IPS DF 6.9 (cell line): ENCODE measurements around the gene MAST4.
A peak's percentile ranks its signal among the peaks of the same experiment; 100 is the strongest.

Experiments used
- DNase-seq: peaks from one replicate; pipeline ENCODE4 v3.0.0-alpha.2; 2013; ENCODE audit warnings: low read depth, low spot score
- H3K27ac ChIP-seq: one replicate; pipeline ENCODE4 v1.5.1; 2013; ENCODE audit warnings: low read length, control low read depth
- H3K27me3 ChIP-seq: 2 replicates; pipeline ENCODE4 v1.6.1; 2013; ENCODE audit warnings: mild to moderate bottlenecking, low read length; ENCODE audit not compliant: control insufficient read depth, insufficient read depth
- H3K36me3 ChIP-seq: 2 replicates; pipeline ENCODE4 v1.6.1; 2013; ENCODE audit warnings: low read length; ENCODE audit not compliant: control insufficient read depth, insufficient read depth
- H3K4me1 ChIP-seq: 2 replicates; pipeline ENCODE4 v1.6.1; 2013; ENCODE audit warnings: low read length; ENCODE audit not compliant: control insufficient read depth, insufficient read depth
- H3K4me3 ChIP-seq: 2 replicates; pipeline ENCODE4 v1.5.1; 2013; ENCODE audit warnings: mild to moderate bottlenecking, low read length
- H3K9me3 ChIP-seq: 2 replicates; pipeline ENCODE4 v1.6.1; 2013; ENCODE audit warnings: low read length, inconsistent platforms; ENCODE audit not compliant: control insufficient read depth, insufficient read depth
- WGBS: extraction: QIAGEN DNeasy Blood & Tissue Kit; methylation state at CpG from one replicate; pipeline ENCODE4 v1.1.7; 2013; ENCODE audit warnings: mixed read lengths, missing lambda C conversion rate; ENCODE audit not compliant: insufficient read length, insufficient coverage; 5-methylcytosine and 5-hydroxymethylcytosine counted together

Gene MAST4

DNA sequence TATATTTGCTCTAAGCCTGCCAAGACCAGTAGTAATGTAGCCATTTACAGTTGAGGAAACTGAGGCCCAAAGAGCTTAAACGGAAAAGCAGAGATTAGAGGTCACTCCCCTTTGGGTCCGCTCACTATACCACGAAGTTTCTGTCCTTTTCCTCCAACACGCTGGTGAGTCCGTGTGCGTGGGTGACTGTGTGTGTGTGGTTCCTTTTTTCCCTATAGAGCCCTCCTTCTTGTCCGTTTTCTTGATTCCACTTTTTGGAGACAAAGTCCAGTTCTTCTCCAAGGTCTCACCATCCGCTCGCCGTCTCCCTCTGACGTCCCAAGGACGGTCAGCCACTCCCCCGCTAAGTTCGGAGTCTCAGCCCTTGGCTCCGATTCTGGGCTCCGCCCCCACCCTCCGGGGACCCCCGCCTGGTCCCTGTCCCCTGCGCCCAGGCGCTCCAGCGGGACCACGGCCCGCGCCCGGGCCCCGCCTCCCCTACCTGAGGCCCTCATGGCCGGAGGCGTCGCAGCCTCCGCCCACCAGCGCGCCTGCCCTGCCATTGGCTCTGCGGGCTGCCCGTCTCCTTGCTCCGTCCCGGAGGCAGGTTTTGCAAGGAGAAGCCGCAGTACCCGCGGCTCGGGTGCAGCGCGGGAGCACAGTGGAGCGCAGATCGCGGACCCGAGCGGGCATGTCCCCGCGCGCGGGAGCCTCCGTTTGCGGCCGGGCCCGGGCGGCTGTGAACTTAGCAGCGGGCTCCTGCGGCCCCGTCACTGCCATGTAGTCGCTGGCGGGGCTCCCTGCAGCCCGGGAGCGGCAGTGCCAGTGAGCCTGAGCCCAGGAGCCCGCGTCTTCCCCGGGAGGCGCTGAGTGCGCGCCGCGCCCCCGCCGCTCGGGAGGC is at the start of gene MAST4:
Gene MAST4 (plus strand): TSS at position 638 of the 880 bp plus-strand sequence. CDS start 263 bp downstream, outside the sequence.
- DNase-seq: peak; percentile 88

DNA sequence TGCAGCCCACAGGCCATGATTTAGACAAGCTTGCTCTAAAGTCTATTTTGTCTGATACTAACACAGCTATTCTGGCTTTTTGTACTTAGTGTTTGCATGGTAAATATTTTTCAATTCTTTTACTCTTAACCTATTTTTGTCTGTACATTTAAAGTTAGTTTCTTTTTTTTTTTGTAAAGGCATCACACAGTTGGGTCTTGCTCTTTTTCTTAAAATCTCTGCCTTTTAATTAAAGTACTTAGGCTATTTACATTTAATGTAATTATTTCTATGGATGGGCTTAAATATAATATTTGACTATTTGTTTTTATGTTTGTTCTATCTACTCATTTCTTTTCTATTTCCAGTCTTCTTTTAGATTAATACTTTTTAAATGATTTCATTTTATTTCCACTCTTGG is 49.7 kb upstream of the MAST4 start:
- Histone ChIP-seq H3K4me1 (no peaks in the 10 kb centered on the region), H3K4me3 (no peak overlapping the region), H3K9me3 (no peaks in the 10 kb centered on the region), H3K36me3 (no peaks in the 10 kb centered on the region), H3K27ac (no peak overlapping the region), H3K27me3 (no peaks in the 10 kb centered on the region)
- DNase-seq: no peak

More for the DNA sequence above, at the start of gene MAST4:
- H3K27me3 ChIP-seq: peaks cover 24% of the 10 kb centered on the region
- no CpG with 5 or more reads among the region's 74 CpGs for WGBS
- H3K9me3 ChIP-seq: no peaks in the 10 kb centered on the region
- peak within 1 kb of the TSS; percentile 78; the same call in 1 of the 2 replicates for H3K4me3 ChIP-seq
- H3K36me3 ChIP-seq: no peaks in the 10 kb centered on the region
- no peak within 1 kb of the TSS for H3K27ac ChIP-seq
- no peaks in the 10 kb centered on the region for H3K4me1 ChIP-seq

DNA sequence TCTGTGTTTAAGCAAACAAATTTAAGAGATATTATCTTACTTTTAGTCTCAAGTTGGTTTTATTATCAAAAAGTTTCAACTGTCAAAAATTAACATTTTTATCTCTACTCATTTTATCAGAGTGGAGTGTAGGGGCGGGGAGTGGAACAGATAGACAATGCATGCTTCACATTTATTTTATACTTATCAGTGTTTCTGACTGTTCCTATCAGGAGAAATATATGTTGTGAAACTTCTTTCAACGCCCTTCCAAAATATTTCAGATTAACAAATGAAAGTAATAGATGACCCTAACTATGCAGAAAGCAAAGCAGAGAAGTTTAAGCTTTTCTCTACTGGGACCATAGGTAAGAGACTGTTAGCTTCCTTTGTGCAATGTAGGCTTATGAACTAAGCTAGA is 44.9 kb upstream of the MAST4 start:
- H3K9me3 ChIP-seq: no peaks in the 10 kb centered on the region
- no peaks in the 10 kb centered on the region for H3K36me3 ChIP-seq
- H3K27ac ChIP-seq: no peak overlapping the region
- no peak overlapping the region for H3K4me3 ChIP-seq
- no peaks in the 10 kb centered on the region for H3K27me3 ChIP-seq
- no CpG with 5 or more reads among the region's 2 CpGs for WGBS
- no peaks in the 10 kb centered on the region for H3K4me1 ChIP-seq
- no peak for DNase-seq

DNA sequence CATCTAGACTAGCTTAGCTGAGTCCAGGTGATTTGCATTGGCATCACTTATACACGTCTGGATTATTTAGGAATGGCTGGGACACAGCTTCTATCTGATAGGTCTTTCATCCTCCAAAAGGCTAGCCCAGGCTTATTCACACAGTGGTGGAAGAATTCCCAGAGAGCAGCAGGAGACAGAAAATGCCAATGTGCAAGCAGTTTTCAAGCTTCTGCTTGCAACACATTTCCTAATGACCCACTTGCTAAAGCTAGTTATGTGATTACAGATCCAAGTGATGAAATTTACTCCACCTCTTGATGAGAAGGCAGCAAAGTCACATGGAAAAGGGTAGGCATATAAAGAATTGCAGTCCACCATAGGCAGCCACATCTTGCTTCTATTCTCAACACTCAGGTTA is 44.2 kb upstream of the MAST4 start:
- no CpG with 5 or more reads among the region's 1 CpG for WGBS
- no peak for DNase-seq

DNA sequence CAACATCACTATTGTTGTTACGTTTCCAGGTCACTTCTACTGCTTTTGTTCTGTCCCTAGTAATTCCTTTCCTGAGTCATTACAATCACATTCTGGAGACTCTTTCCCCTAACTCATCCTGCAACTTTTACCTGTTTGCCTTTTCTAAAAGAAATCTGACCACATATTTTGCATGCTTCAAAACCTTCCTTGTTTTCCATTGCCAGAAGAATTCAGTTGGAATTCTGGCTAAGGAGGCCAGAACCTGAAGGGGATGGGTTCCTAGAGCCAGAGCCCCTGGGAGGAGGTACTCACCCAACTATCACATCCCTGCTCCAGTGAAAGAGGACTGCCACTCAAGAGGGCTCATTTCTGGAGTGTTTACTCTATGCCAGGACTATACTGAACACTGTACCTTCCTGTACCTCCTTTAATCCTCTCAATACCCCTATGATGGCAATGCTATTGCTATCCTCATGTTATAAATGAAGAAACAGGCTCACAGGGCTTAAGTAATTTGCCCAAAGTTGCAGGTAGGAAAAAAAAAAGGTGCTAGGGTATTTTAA is 42.8 kb upstream of the MAST4 start:
- DNase-seq: no peak
- Histone ChIP-seq H3K4me1 (no peaks in the 10 kb centered on the region), H3K36me3 (no peaks in the 10 kb centered on the region), H3K4me3 (no peak overlapping the region), H3K9me3 (no peaks in the 10 kb centered on the region), H3K27ac (no peak overlapping the region), H3K27me3 (no peaks in the 10 kb centered on the region)
- no CpG with 5 or more reads among the region's 1 CpG for WGBS

More for the DNA sequence above, 44.2 kb upstream of the MAST4 start:
- Histone ChIP-seq H3K4me1 (no peaks in the 10 kb centered on the region), H3K27me3 (no peaks in the 10 kb centered on the region), H3K9me3 (no peaks in the 10 kb centered on the region), H3K4me3 (no peak overlapping the region), H3K36me3 (no peaks in the 10 kb centered on the region), H3K27ac (no peak overlapping the region)

DNA sequence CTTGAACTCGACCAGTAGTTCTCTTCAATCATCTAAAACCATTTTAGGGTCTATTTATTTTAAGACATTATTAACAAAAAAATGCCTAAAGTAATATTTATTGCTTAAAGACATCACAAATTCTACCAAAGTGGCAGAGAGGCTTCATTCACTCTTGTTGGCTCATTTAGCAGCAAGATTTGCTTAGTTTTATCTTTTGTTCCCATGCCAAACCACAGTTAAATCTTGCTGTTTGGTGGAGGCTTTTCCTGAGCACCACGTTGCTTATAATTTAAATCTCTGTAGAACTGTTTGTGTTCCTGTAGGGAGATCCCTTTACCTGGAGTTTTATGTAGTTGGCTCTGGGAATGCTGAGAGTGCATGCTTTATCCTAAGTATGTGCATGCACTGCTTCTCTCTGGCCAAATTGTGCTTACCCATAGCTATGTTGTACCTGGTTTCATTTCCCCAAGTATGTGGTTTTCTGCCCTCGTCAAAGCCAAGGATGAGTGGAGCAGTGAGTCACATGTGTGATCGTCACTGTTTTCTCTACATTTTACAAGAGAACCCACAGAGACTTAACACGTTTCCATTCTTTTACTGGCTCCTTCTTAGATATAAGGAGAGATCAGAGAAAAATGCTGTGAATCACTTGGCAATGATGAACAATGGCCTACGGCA is 42.1 kb upstream of the MAST4 start:
- Histone ChIP-seq H3K27me3 (no peaks in the 10 kb centered on the region), H3K27ac (no peak overlapping the region), H3K36me3 (no peaks in the 10 kb centered on the region), H3K4me1 (no peaks in the 10 kb centered on the region), H3K9me3 (no peaks in the 10 kb centered on the region), H3K4me3 (no peak overlapping the region)
- no peak for DNase-seq
- no CpG with 5 or more reads among the region's 6 CpGs for WGBS

DNA sequence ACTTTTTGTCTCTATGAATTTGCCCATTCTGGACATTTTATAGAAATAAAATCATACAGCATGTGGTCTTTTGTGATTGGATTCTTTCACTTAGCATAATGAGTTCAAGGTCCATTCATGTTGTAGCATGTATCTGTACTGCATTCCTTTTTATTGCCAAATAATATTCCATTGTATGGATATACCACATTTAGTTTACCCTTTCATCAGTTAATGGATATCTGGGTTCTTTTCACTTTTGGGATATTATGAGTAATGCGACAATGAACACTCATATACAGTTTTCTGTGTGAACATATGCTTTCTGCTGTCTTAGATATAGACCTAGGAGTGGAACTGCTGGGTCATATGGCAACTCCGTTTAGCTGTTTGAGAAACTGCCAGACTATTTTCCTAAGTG is 41.3 kb upstream of the MAST4 start:
- no peaks in the 10 kb centered on the region for H3K36me3 ChIP-seq
- no peak overlapping the region for H3K27ac ChIP-seq
- no peak for DNase-seq
- no CpG with 5 or more reads among the region's 2 CpGs for WGBS
- H3K27me3 ChIP-seq: no peaks in the 10 kb centered on the region
- H3K9me3 ChIP-seq: no peaks in the 10 kb centered on the region
- H3K4me1 ChIP-seq: no peaks in the 10 kb centered on the region
- no peak overlapping the region for H3K4me3 ChIP-seq

DNA sequence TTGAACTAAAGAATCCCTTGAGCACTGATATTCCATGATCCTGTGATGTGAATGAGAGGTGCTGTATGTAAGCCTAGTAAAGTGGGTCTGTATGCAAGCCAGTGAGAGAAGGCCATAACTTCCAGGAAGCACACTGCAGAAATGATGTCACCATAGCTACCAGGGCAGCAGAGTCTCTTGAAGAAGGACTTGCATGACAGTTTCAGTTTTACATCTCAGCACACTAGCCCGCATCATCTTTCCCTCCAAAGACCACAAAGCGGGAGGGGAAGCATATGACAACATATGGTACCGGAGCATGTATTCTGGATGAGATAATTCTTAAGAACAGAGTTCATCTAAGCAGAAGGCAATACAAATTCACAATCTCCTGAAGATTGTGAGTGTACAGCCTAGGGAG is 37.6 kb upstream of the MAST4 start:
- Histone ChIP-seq H3K36me3 (no peaks in the 10 kb centered on the region), H3K27me3 (no peaks in the 10 kb centered on the region), H3K9me3 (no peaks in the 10 kb centered on the region), H3K4me3 (no peak overlapping the region), H3K4me1 (no peaks in the 10 kb centered on the region), H3K27ac (no peak overlapping the region)
- DNase-seq: no peak
- no CpG with 5 or more reads among the region's 3 CpGs for WGBS

DNA sequence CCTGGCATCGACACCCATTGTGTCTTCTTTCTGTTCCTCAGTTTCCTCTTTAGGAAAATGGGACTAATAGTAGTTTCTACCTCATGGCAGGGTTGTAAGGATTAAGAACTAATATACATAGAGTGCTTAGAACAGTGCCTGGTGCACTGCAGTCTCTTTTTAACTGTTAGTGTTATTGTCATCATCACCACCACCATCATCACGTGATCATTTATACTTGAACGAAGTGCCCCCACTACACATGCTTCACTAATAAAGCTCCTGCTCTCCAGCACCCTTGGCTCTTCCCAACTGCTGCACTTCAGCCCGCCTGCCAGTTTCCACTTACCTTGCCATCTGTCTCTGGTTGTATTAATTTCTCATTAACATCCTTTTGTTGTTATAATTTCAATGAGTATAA is 35.8 kb upstream of the MAST4 start:
- no peaks in the 10 kb centered on the region for H3K4me1 ChIP-seq
- WGBS: no CpG with 5 or more reads among the region's 4 CpGs
- DNase-seq: no peak
- no peak overlapping the region for H3K4me3 ChIP-seq
- H3K36me3 ChIP-seq: no peaks in the 10 kb centered on the region
- no peaks in the 10 kb centered on the region for H3K9me3 ChIP-seq
- H3K27ac ChIP-seq: no peak overlapping the region
- no peaks in the 10 kb centered on the region for H3K27me3 ChIP-seq

DNA sequence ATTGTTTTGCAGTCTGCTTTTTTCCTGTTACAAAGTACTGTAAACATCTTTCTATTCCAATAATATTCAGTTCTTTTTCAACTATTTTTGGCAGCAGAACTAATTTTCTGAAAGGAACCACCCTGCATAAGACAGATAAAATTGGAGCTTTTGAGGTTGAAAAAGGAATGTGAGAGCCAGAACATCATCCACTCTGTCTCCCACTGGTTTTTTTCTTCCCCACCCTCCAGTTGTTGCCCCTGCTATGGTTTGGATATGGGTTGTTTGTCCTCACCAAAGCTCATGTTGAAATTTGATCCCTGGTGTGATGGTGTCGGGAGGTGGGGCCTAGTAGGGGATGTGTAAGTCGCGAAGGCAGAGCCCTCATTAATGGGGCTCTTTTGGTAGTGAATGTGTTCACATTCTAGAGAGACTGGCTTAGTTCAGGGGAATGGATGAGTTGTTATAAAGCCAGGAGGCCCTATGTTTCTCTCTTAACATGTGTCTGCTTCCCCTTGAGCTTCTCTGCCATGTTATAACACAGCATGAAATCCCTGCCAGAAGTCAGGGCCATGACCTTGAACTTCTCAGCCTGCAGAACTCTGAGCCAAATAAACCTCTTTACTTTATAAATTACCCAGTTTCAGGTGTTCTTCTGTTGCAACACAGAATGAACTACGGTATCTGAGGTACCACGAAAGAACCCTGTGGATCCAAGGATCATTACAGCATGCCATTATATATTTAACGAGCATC is 34.8 kb upstream of the MAST4 start:
- H3K27me3 ChIP-seq: no peaks in the 10 kb centered on the region
- WGBS: no CpG with 5 or more reads among the region's 6 CpGs

More for the DNA sequence above, 34.8 kb upstream of the MAST4 start:
- DNase-seq: no peak
- Histone ChIP-seq H3K36me3 (no peaks in the 10 kb centered on the region), H3K27ac (no peak overlapping the region), H3K4me1 (no peaks in the 10 kb centered on the region), H3K4me3 (no peak overlapping the region), H3K9me3 (no peaks in the 10 kb centered on the region)
